Measurements from ENCODE around the gene FUT8.

DNA sequence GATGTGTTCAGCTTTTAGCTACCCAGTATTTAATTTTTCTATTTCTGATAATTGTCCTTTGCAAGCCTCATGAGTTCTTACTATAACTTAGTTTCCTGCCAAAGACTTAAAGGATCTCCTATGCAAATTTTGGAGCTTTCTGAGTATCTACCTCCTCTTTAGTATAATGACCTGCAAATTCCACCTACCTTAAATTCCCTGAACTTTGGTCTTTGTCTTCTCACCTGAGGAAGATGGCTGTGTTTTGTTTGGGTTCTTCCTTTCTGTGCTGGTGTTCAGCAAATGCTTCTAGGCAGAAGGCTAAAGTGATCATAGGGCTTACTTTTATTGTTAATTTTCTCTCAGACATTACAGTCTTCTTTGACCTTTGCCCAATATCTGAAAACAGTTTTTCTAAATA, 142.8 kb downstream of the FUT8 start:
- TF ChIP-seq, protein P1, sequence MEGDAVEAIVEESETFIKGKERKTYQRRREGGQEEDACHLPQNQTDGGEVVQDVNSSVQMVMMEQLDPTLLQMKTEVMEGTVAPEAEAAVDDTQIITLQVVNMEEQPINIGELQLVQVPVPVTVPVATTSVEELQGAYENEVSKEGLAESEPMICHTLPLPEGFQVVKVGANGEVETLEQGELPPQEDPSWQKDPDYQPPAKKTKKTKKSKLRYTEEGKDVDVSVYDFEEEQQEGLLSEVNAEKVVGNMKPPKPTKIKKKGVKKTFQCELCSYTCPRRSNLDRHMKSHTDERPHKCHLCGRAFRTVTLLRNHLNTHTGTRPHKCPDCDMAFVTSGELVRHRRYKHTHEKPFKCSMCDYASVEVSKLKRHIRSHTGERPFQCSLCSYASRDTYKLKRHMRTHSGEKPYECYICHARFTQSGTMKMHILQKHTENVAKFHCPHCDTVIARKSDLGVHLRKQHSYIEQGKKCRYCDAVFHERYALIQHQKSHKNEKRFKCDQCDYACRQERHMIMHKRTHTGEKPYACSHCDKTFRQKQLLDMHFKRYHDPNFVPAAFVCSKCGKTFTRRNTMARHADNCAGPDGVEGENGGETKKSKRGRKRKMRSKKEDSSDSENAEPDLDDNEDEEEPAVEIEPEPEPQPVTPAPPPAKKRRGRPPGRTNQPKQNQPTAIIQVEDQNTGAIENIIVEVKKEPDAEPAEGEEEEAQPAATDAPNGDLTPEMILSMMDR (IDR thresholded peaks at IDR 0.05): no peak
- no peak for TF ChIP-seq EP300 (IDR thresholded peaks at IDR 0.05)
- TF ChIP-seq POLR2A (IDR thresholded peaks at IDR 0.05): no peak
